Measurements from ENCODE around the gene HOXA4.
A peak's percentile ranks its signal among the peaks of the same experiment; 100 is the strongest.

Gene HOXA4

GRCh38 chr7:27173956-27174873 is 43.7 kb upstream of the HOXA4 start, which contains the start of gene HOXA10:
Gene HOXA10, minus strand, starts transcription at chr7:27174320. Its CDS starts 14 bp downstream, at chr7:27174306.
- H3K27ac ChIP-seq (ENCODE audit: low read depth, low read length): no peak within 1 kb of the TSS
- no peaks in the 10 kb centered on the region for H3K9me3 ChIP-seq (ENCODE audit: control insufficient read depth, insufficient read depth, low read length)
- no peaks in the 10 kb centered on the region for H3K79me2 ChIP-seq (ENCODE audit: control insufficient read depth, low read length)
- no peak for TF ChIP-seq EZH2phosphoT487 (IDR thresholded peaks at IDR 0.05; ENCODE audit: borderline replicate concordance, low read length)
- TF ChIP-seq CTCF (IDR thresholded peaks at IDR 0.05; ENCODE audit: low read depth, low read length, poor library complexity, severe bottlenecking): no peak
- H4K20me1 ChIP-seq (ENCODE audit: control insufficient read depth, insufficient read depth, low read depth, low read length): peaks cover 5% of the 10 kb centered on the region; the same call in 1 of the 2 replicates
- no peaks in the 10 kb centered on the region for H3K36me3 ChIP-seq (ENCODE audit: control insufficient read depth, low read length)
- H3K4me1 ChIP-seq (ENCODE audit: control insufficient read depth, low read length): peaks cover 13% of the 10 kb centered on the region
- H3K4me2 ChIP-seq (ENCODE audit: low read length): peak within 1 kb of the TSS; percentile 73
- peaks cover 10% of the 10 kb centered on the region for H3F3A ChIP-seq (ENCODE audit: control insufficient read depth, insufficient read depth)
- H3K9me2 ChIP-seq (replicated peaks; ENCODE audit: control insufficient read depth, low read length): no peaks in the 10 kb centered on the region
- H3K4me3 ChIP-seq (ENCODE audit: low read length): peak within 1 kb of the TSS; percentile 66
- H3K27me3 ChIP-seq (ENCODE audit: control insufficient read depth, low read length): peaks cover 61% of the 10 kb centered on the region

DNA sequence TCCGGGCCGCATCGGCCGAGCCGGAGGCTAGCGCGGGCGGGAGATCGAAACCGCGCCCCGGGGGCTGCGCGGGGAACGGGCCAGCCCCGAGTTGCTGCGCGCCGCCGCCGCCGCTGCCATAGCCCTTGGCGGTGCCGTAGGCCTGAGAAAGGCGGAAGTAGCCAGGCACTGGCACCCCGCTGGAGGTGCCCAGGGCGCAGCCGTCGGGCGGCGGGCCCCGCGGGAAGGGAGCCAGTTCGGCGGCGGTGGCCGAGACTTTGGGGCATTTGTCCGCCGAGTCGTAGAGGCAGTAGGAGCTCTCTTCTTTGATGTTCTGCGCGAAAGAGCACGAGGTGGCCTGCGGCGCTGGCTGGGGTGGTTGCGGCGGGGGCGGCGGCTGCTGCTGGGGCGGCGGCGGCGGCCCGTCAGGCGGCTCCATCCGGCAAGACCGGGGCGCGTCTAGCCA is 43.0 kb upstream of the HOXA4 start:
- Histone ChIP-seq H3K4me2 (ENCODE audit: low read length) (peak overlapping the region; percentile 73), H3K36me3 (ENCODE audit: control insufficient read depth, low read length) (no peaks in the 10 kb centered on the region), H3F3A (ENCODE audit: control insufficient read depth, insufficient read depth) (peaks cover 10% of the 10 kb centered on the region), H3K9me3 (ENCODE audit: control insufficient read depth, insufficient read depth, low read length) (no peaks in the 10 kb centered on the region), H3K27ac (ENCODE audit: low read depth, low read length) (no peak overlapping the region), H3K27me3 (ENCODE audit: control insufficient read depth, low read length) (peaks cover 67% of the 10 kb centered on the region), H3K9me2 (replicated peaks; ENCODE audit: control insufficient read depth, low read length) (no peaks in the 10 kb centered on the region), H3K4me3 (ENCODE audit: low read length) (peak overlapping the region; percentile 66), H3K4me1 (ENCODE audit: control insufficient read depth, low read length) (peaks cover 13% of the 10 kb centered on the region), H4K20me1 (ENCODE audit: control insufficient read depth, insufficient read depth, low read depth, low read length) (peaks cover 5% of the 10 kb centered on the region; the same call in 1 of the 2 replicates), H3K79me2 (ENCODE audit: control insufficient read depth, low read length) (no peaks in the 10 kb centered on the region)
- TF ChIP-seq CTCF (IDR thresholded peaks at IDR 0.05; ENCODE audit: low read depth, low read length, poor library complexity, severe bottlenecking) (no peak), EZH2phosphoT487 (IDR thresholded peaks at IDR 0.05; ENCODE audit: borderline replicate concordance, low read length) (peak; percentile 84)

DNA sequence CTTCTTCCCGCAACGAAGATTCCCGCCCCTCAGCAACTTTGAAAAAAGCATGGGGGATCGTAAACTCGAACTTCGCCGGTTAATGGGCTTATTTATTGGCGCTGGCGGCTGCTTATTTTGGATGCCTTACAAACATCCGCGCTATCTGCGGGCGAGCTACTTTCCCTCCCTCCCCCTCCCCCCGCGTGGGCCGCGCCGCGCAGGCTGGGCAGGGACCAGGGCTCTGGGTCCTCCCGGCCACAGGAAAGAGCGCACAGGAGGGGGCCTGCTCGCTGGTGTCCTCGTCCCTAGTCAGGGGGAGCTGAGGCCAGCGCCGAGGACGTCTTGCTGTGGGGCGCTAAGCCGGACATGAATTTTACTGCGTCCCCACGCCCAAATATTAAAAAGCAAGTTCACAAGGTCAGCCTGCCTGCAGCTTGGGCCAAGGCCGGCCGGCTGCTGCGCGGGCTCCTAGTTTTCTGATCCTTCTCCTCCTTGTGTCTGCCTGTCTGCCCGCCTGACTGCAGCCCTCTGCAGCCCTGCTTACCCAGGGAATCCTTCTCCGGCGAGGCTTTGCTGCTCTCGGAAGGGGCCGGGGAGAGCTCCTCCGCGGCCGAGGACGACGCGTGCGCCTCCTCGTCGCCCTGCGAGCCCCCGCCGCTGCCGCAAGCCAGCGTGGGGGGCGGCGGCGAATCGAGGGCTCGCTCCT is 42.4 kb upstream of the HOXA4 start:
- peaks cover 10% of the 10 kb centered on the region for H3F3A ChIP-seq (ENCODE audit: control insufficient read depth, insufficient read depth)
- H3K9me2 ChIP-seq (replicated peaks; ENCODE audit: control insufficient read depth, low read length): no peaks in the 10 kb centered on the region
- peaks cover 73% of the 10 kb centered on the region for H3K27me3 ChIP-seq (ENCODE audit: control insufficient read depth, low read length)
- TF ChIP-seq CTCF (IDR thresholded peaks at IDR 0.05; ENCODE audit: low read depth, low read length, poor library complexity, severe bottlenecking) (no peak), EZH2phosphoT487 (IDR thresholded peaks at IDR 0.05; ENCODE audit: borderline replicate concordance, low read length) (no peak)
- no peaks in the 10 kb centered on the region for H3K79me2 ChIP-seq (ENCODE audit: control insufficient read depth, low read length)
- H3K27ac ChIP-seq (ENCODE audit: low read depth, low read length): no peak overlapping the region
- peaks cover 5% of the 10 kb centered on the region; the same call in 1 of the 2 replicates for H4K20me1 ChIP-seq (ENCODE audit: control insufficient read depth, insufficient read depth, low read depth, low read length)
- H3K9me3 ChIP-seq (ENCODE audit: control insufficient read depth, insufficient read depth, low read length): no peaks in the 10 kb centered on the region
- H3K4me2 ChIP-seq (ENCODE audit: low read length): peak overlapping the region; percentile 73
- H3K4me1 ChIP-seq (ENCODE audit: control insufficient read depth, low read length): peaks cover 13% of the 10 kb centered on the region
- H3K36me3 ChIP-seq (ENCODE audit: control insufficient read depth, low read length): no peaks in the 10 kb centered on the region
- H3K4me3 ChIP-seq (ENCODE audit: low read length): peak overlapping the region; percentile 66

All from DOHH2 (cell line).